Measurements from ENCODE around the gene LSM10.

DNA sequence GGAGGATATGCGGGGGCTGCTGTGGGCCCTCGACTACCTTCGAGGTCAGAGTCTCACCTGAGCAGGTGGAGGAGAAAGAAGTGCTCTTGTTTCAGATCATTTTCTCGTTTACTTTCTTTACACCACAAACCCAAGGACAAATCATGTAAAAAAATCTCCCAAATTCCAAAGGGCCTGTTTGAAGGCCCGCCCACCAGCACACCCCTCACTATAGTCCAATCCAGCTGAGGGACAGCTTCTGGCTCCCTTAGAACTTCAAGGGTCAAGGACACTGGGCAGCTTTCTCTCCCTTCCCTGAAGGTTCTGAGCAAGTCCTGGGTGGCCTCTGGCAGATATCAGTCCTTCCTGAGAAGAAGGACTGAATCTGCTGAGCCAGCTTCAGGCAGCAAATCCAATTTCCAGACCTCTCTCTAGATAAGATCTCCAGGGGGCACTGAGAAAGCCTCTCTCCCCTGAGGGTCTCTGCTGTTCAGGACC lies 17.5 kb downstream of the LSM10 start:
- no peak for TF ChIP-seq CTCF (conservative IDR thresholded peaks at IDR 0.05; ENCODE audit: low read length)
- TF ChIP-seq EZH2phosphoT487 (IDR thresholded peaks at IDR 0.05; ENCODE audit: borderline replicate concordance, low read depth, low read length) = no peak
